Right forelimb (tissue), 1 donor: ENCODE data around the gene FAM240B.

Experiments used
- DNase-seq: peaks from one replicate; pipeline ENCODE4 v3.0.0-alpha.2; 2018

The FAM240B gene

DNA sequence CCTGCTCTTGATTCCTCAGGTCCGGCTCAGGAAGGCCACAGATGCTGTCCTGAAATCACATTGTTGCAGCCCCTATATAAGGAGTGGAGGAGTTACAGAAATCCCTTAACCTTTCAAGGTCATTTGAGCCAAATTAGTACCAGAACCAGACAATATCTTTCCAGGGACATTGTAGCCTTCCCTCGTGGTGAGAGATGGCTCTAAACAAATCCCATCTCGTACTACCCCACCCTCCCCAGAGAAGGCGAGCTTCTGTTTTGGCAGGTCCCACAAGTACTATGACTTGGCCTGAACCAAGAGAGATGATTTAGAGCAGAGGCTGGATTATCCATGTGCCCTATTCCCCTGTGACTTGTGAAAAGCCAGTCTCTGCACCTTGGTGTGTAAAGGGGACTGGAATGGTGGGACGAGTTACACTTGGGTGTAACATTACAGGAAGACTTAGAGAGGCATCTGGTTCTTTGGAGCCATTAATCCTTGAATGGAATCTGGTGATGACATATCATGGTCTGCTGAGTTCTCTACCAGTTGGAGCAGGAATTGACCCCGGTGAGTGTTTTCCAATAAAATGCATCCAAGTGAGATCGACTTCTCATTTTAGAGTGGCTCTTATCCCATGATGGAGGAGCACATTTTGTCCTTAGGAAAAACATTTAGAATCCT lies at the start of gene FAM240B:
TSS of gene FAM240B (minus strand) at position 51 of the 663 bp plus-strand sequence. CDS start 16,134 bp downstream, outside the sequence.
- DNase-seq: no peak

GRCh38 chr9:38768351-38768761 lies 48.4 kb upstream of the FAM240B start:
- no peak for DNase-seq

GRCh38 chr9:38765101-38765500 lies 45.2 kb upstream of the FAM240B start:
- no peak for DNase-seq

- no peak for DNase-seq
Measured at GRCh38 chr9:38761999-38762398, 42.1 kb upstream of the FAM240B start.

- no peak for DNase-seq
Measured at GRCh38 chr9:38761339-38761738, 41.4 kb upstream of the FAM240B start.

GRCh38 chr9:38756702-38757101 lies 36.8 kb upstream of the FAM240B start:
- DNase-seq: no peak

GRCh38 chr9:38747941-38748340 lies 28.0 kb upstream of the FAM240B start:
- DNase-seq: no peak

GRCh38 chr9:38747067-38747466 lies 27.1 kb upstream of the FAM240B start:
- no peak for DNase-seq

- no peak for DNase-seq
Measured at GRCh38 chr9:38746303-38746702, 26.4 kb upstream of the FAM240B start.

DNA sequence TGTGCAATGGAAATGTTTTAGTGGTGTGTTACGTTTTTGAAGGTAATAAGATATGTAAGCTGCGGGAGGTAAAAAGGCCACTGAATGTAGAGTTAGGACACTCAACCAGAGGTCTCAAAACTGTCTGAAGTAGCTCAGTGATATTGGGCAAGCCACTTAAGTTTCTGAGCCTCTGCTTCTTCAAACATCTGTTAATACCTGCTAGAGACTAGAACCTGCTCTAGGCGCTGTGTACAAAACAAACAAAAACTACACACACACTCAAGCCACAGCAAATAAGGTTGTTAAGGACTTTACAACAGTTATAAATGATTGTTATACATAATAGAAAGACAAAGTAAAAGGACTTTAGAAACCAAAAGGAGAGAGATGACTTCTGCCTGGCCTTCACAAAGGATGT lies 24.6 kb upstream of the FAM240B start:
- no peak for DNase-seq

GRCh38 chr9:38737246-38737645 lies 17.3 kb upstream of the FAM240B start:
- DNase-seq: no peak

- no peak for DNase-seq
Measured at GRCh38 chr9:38734831-38735230, 14.9 kb upstream of the FAM240B start.

DNA sequence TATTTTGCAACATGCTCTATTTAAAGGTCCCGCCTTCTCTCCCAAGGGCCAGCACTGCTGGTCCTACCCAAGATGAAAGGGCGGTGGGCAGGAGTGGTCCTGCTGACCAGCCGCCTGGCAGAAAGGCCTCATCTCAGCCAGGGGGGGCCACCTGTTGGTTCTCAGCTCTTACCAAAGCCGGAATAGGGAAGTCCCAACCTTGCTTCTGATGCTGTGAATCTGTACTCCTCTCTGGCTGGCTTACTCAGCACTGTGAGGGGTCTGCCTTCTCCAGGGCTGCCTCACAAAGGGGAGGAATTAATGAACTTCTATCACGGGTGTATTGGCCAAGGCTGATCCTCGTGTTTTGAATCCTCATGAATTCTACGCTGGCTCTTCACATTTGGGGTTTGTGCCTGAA lies 13.6 kb upstream of the FAM240B start:
- DNase-seq: no peak

GRCh38 chr9:38732885-38733284 lies 13.0 kb upstream of the FAM240B start:
- no peak for DNase-seq

GRCh38 chr9:38727497-38728001 lies 7.6 kb upstream of the FAM240B start:
- peak; percentile 45 for DNase-seq

GRCh38 chr9:38724754-38725153 lies 4.8 kb upstream of the FAM240B start:
- DNase-seq: no peak

DNA sequence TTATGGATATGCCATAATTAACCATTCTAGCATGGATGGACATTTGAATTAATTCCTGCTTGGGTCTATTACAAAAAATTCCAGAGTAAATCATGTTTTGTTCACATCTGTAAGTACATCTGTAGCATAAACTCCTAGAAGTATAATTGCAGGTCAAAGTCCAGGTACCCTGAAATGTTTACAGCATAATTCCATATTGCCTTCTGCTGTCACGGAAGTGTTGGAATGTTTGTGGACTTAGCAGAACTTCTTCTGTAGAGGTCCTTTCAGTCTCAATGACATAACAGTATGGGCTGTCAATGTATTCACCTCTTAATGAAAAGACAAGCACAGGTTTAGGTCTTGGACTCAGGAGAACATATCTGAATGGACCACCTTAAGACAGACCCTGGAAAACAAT lies 1.8 kb downstream of the FAM240B start:
- no peak for DNase-seq

DNA sequence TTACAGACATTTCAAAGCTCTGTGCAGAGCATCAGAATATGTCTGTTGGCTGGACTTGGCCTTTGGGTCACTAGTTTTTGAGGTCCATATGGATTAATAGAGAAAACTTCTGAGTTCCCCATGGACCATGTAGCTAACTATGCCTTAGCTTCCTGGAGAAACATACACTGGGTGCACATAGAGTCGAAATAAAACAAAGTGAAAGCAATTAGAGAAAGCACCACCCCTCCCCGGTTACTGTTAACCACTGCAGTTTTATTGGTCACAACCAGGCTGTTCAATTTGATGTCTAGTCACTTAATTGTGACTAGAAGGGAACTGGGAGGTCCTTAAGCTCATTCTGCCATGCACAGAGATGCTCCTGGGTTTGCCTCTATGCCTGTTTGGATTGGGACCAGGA lies 4.2 kb downstream of the FAM240B start:
- no peak for DNase-seq

DNA sequence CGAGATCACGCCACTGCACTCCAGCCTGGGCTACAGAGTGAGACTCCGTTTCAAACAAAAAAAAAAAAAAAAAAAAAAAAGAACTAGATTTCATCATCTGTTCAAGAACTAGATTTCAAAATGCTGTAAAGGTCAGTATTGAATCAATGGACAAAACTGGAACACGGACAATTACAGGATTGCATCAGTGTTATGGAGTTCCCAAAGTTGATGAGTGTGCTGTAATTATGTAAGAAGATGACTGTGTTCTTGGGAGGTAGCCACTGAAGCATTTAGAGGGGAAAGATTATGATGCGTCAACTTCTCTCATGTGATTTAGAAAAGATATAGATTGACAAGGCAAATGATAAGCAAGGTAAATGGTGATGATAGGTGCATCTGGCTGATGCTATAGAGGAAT lies 6.5 kb downstream of the FAM240B start:
- no peak for DNase-seq

GRCh38 chr9:38708759-38709158 lies 11.2 kb downstream of the FAM240B start:
- no peak for DNase-seq

- no peak for DNase-seq
Measured at GRCh38 chr9:38707885-38708637, 11.9 kb downstream of the FAM240B start.

GRCh38 chr9:38706493-38706892 lies 13.4 kb downstream of the FAM240B start:
- DNase-seq: no peak

GRCh38 chr9:38705917-38706316 lies 14.0 kb downstream of the FAM240B start:
- DNase-seq: no peak

- no peak for DNase-seq
Measured at GRCh38 chr9:38700695-38701094, 19.2 kb downstream of the FAM240B start.
